ENCODE results near the gene RTL5. TPM values are rescaled to one million over a fixed set of nuclear protein-coding genes. Genes with fewer than 3 reads are reported as not detected.

RTL5 gene
- 7.8 TPM for total RNA-seq

DNA sequence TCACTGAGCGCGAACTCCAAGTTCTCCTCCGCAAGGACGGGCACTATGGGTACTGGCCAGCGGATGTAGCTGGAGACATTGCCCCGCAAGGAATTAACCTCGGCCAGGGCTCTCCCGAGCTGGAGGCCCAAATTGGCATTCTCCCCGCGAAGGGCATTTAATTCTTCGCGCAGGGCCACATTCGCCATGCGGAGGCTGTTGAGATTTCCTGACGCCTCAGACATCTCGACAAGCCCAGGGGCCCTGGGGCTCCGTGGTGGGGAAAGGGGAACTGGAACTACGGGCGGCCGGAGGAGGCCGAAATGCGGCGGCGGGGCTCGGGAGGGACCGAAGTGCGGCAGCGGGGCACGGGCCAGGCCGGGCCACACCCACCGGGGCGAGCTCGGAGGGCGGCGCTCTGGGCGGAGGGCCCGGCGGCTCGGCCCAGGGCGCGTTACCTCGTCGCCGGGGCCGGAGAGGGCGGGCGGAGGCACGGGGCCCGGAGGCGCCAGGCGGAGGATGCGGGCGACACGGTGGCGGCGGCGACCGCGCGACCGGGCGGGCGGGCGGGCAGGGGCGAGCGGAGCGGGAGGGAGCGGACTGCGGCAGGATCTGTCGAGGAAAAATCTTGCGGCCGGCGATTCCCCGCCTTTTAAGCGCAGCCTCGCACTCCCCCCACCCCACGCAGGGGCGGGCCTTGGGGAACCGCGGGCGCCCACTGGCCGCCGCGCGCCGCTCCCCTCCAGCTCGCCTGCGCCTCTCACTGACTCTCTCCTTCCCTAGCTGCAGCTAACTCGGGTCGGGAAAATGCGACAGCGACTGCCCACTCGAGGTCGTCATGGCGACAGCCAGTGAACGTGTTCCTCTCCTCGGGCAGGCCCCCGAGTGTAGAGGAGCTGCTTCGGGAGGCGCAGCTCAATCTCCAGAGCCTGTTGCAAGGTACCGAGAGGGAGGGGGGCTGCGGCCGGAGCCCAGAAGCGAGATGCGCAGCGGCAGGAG, at the start of gene RTL5:
Gene RTL5, minus strand, starts transcription at position 599 of the 978 bp plus-strand sequence.

Other genes starting within 250 kb of the RTL5 start
- gene NHSL2, start 221.1 kb downstream of the RTL5 start, total RNA-seq, result 1.3 TPM
- 23.2 TPM for gene PIN4, start 49.8 kb upstream of the RTL5 start, total RNA-seq
- gene ERCC6L, start 107.1 kb upstream of the RTL5 start, total RNA-seq, result 0.94 TPM
- 814 TPM for gene RPS4X, start 145.3 kb upstream of the RTL5 start, total RNA-seq
- 3.1 TPM for gene CITED1, start 174.0 kb upstream of the RTL5 start, total RNA-seq

All from parietal lobe (tissue), 1 donor.